HL-60 (cell line): Measurements from ENCODE around the gene RERE.

Source experiments
- SPI1 ChIP-seq: IDR thresholded peaks from 2 replicates; pipeline ENCODE4 v1.6.1; 2012; ENCODE audit warnings: low read depth, mild to moderate bottlenecking, borderline replicate concordance
- TF ChIP-seq, protein P1 (sequence below): IDR thresholded peaks from one replicate; pipeline ENCODE4 v1.5.1; 2011; ENCODE audit warnings: low read length, control low read depth, inconsistent platforms; ENCODE audit not compliant: insufficient read depth

DNA sequence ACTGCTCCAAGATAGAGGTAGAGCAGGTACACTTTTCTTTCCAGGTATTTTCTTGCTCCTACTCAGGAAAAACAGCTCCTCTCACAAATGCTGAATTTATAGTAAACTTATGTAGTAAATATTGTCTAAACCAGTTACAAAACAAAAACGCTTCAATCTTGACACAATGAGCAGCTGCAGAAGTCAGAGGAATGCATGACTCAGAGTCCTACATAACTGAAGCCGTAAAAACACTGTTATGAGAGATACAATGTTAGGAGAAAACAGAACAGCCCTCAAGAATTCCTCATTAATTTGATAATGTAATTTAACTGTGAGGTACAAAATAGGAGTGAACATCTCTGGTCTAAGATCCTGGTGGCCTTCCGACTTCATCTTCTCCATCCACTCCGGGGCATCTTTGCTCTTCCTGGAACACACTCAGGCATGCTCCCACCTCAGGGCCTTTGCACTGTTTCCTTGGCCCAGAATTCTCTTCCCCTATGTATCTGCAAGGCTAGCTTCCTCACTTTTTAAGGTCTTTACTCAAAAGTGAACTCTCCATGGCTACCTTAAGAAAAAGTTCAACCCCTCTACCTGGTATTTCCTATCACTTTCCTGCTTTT is 361.0 kb downstream of the RERE start:
- TF ChIP-seq SPI1 = no peak
- TF ChIP-seq, protein P1, sequence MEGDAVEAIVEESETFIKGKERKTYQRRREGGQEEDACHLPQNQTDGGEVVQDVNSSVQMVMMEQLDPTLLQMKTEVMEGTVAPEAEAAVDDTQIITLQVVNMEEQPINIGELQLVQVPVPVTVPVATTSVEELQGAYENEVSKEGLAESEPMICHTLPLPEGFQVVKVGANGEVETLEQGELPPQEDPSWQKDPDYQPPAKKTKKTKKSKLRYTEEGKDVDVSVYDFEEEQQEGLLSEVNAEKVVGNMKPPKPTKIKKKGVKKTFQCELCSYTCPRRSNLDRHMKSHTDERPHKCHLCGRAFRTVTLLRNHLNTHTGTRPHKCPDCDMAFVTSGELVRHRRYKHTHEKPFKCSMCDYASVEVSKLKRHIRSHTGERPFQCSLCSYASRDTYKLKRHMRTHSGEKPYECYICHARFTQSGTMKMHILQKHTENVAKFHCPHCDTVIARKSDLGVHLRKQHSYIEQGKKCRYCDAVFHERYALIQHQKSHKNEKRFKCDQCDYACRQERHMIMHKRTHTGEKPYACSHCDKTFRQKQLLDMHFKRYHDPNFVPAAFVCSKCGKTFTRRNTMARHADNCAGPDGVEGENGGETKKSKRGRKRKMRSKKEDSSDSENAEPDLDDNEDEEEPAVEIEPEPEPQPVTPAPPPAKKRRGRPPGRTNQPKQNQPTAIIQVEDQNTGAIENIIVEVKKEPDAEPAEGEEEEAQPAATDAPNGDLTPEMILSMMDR = no peak
